Tibial nerve (tissue), 4 donors: ENCODE data around the gene PPP2R1B. TPM values are rescaled to one million over a fixed set of nuclear protein-coding genes. Genes with fewer than 3 reads are reported as not detected.

Experiments used
- DNase-seq, 2 donors: peaks; one replicate each; pipeline ENCODE4 v3.0.0-alpha.2; 2019; ENCODE audit warnings: low spot score in 2 of 2
- H3K27ac ChIP-seq, 4 donors: fragments of 200-600 bp; sonication (generic) in 3 of 4; one replicate each; pipeline ENCODE4 v1.5.1; 2017 to 2019; ENCODE audit warnings: mild to moderate bottlenecking in 1 of 4
- H3K27me3 ChIP-seq, 2 donors: fragments of 200-600 bp; sonication (generic) in 1 of 2; one replicate each; pipeline versions ENCODE4 v1.5.1 to v1.6.0; 2017 to 2019
- H3K36me3 ChIP-seq, 3 donors: fragments of 200-600 bp; sonication (generic); one replicate each; pipeline ENCODE4 v1.5.1; 2018 to 2019
- H3K4me1 ChIP-seq, 4 donors: fragments of 200-600 bp; sonication (generic) in 3 of 4; one replicate each; pipeline ENCODE4 v1.5.1; 2017 to 2019
- H3K4me3 ChIP-seq, 4 donors: fragments of 200-600 bp; sonication (generic) in 3 of 4; one replicate each; pipeline ENCODE4 v1.5.1; 2017 to 2019; ENCODE audit warnings: mild to moderate bottlenecking in 1 of 4, moderate library complexity in 1 of 4
- H3K9me3 ChIP-seq, 4 donors: fragments of 200-600 bp; sonication (generic) in 3 of 4; one replicate each; pipeline ENCODE4 v1.5.1; 2017 to 2019
- EP300 ChIP-seq, 2 donors: sonication (generic); formaldehyde crosslinking; IDR thresholded peaks; one replicate each; pipeline ENCODE4 v1.6.1; 2017; ENCODE audit warnings: antibody characterized with exemption in 2 of 2, mild to moderate bottlenecking in 1 of 2
- POLR2A ChIP-seq, 2 donors: fragments of 450-650 bp; IDR thresholded peaks; one replicate each; pipeline ENCODE4 v1.6.1; 2017; ENCODE audit warnings: antibody characterized with exemption in 2 of 2, mild to moderate bottlenecking in 2 of 2, moderate library complexity in 2 of 2
- WGBS, 2 donors: methylation state at CpG; one replicate each; pipeline ENCODE4 v1.1.5; 2018; 5-methylcytosine and 5-hydroxymethylcytosine counted together
- total RNA-seq, 4 donors: library from RNA; depleted of rRNA; stranded (reverse); fragments of >200 nt; gene quantifications; one replicate each; pipeline ENCODE4 v1.1.0, GENCODE V29; 2016
- TF ChIP-seq, protein P1 (sequence below), 5 experiments: fragments of 200-600 bp in 3 of 5; fragments of 450-650 bp in 2 of 5; sonication (generic) in 3 of 5; IDR thresholded peaks; one replicate each; pipeline ENCODE4 v1.5.1; 2016 to 2019; ENCODE audit warnings: antibody characterized with exemption in 5 of 5, mild to moderate bottlenecking in 3 of 5, moderate library complexity in 2 of 5

Gene PPP2R1B
- total RNA-seq, 4 donors from 2014 or later, result 20.8 to 41.4 (median 25.1) TPM

- H3K27me3 ChIP-seq, result no peaks in the 10 kb centered on the region
- 13 to 20% methylated on average over 14 to 19 of the region's 19 CpGs for WGBS, 2 donors
- peaks cover 0 to 88% (median 66%) of the 10 kb centered on the region in 4 donors for H3K4me1 ChIP-seq
- peak overlapping the region; percentile 24 to 56 (median 37) for H3K4me3 ChIP-seq
- TF ChIP-seq EP300 (IDR thresholded peaks at IDR 0.05), result peak; percentile 72 to 95
- TF ChIP-seq, protein P1, sequence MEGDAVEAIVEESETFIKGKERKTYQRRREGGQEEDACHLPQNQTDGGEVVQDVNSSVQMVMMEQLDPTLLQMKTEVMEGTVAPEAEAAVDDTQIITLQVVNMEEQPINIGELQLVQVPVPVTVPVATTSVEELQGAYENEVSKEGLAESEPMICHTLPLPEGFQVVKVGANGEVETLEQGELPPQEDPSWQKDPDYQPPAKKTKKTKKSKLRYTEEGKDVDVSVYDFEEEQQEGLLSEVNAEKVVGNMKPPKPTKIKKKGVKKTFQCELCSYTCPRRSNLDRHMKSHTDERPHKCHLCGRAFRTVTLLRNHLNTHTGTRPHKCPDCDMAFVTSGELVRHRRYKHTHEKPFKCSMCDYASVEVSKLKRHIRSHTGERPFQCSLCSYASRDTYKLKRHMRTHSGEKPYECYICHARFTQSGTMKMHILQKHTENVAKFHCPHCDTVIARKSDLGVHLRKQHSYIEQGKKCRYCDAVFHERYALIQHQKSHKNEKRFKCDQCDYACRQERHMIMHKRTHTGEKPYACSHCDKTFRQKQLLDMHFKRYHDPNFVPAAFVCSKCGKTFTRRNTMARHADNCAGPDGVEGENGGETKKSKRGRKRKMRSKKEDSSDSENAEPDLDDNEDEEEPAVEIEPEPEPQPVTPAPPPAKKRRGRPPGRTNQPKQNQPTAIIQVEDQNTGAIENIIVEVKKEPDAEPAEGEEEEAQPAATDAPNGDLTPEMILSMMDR (IDR thresholded peaks at IDR 0.05), result peak in 1 of 5 experiments; percentile 38
- TF ChIP-seq POLR2A (IDR thresholded peaks at IDR 0.05), result peak; percentile 47 to 62
- H3K36me3 ChIP-seq, result peaks cover 0 to 4% (median 0%) of the 10 kb centered on the region in 3 donors
- H3K27ac ChIP-seq, result peak overlapping the region; percentile 90 to 99 (median 94)
- no peaks in the 10 kb centered on the region for H3K9me3 ChIP-seq
- DNase-seq, result peak; percentile 62 to 82
Observed at GRCh38 chr11:111735262-111736116, 30.7 kb downstream of the PPP2R1B start.

DNA sequence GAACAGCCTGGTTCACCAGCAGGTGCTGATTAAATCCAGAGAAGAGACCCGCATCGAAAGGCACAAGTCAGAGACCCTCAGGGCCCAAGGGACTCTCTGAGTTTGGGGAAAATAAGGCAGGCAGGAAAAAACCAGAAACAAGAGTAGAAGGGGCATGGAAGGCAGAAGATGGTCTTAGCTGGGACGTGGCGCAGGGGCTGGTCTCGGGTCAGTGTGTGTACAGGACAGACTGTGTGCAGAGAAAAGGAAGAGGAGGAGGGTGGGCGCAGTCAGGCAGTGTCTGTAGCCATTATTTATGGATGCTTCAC lies 31.3 kb downstream of the PPP2R1B start:
- H3K4me3 ChIP-seq, result peak overlapping the region in 3 of 4 donors; percentile 14 to 56 (median 37)
- no peaks in the 10 kb centered on the region for H3K36me3 ChIP-seq
- no peak for DNase-seq
- TF ChIP-seq EP300 (IDR thresholded peaks at IDR 0.05), result no peak
- TF ChIP-seq, protein P1 (IDR thresholded peaks at IDR 0.05), result no peak
- no peak for TF ChIP-seq POLR2A (IDR thresholded peaks at IDR 0.05)
- H3K27ac ChIP-seq, result peak overlapping the region; percentile 90 to 99 (median 94)
- no peaks in the 10 kb centered on the region for H3K27me3 ChIP-seq
- H3K9me3 ChIP-seq, result no peaks in the 10 kb centered on the region
- WGBS, 2 donors, result 19 to 26% methylated on average over 6 of the region's 6 CpGs
- peaks cover 0 to 94% (median 69%) of the 10 kb centered on the region in 4 donors for H3K4me1 ChIP-seq

- Histone ChIP-seq H3K4me3 (no peak overlapping the region), H3K27ac (peak overlapping the region; percentile 90 to 99 (median 94)), H3K36me3 (no peaks in the 10 kb centered on the region), H3K4me1 (peaks cover 0 to 98% (median 71%) of the 10 kb centered on the region in 4 donors), H3K27me3 (no peaks in the 10 kb centered on the region), H3K9me3 (no peaks in the 10 kb centered on the region)
- no peak for TF ChIP-seq POLR2A (IDR thresholded peaks at IDR 0.05)
- no peak for TF ChIP-seq EP300 (IDR thresholded peaks at IDR 0.05)
- TF ChIP-seq, protein P1 (IDR thresholded peaks at IDR 0.05), result no peak
- 51 to 58% methylated on average over 5 to 7 of the region's 8 CpGs for WGBS, 2 donors
- DNase-seq, result no peak
Observed at GRCh38 chr11:111734101-111734953, 31.9 kb downstream of the PPP2R1B start.

DNA sequence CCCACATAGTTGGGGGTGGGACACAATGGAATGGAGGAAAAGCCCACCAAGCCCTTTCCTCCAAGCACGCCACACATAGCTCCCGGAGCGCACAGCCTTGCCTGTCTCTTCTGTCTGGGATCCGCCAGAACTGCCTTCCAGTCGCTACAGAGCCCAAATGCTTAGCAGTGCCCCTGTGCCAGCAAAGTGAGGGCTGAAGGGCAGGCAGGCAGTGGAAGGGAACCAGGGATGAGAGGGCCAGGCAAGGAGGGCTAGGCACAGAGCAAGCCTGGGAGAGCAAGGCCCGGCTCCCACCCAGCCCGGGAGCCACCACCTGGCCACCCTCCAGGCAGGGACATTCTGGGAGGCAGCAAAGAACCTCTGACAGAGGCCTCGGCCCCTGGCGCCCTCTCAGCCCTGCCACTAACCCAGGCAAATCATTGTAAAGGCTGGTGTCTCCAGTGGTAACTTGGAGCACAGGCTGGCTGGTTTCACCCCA lies 32.5 kb downstream of the PPP2R1B start:
- H3K4me3 ChIP-seq, result no peak overlapping the region
- H3K36me3 ChIP-seq, result no peaks in the 10 kb centered on the region
- H3K27me3 ChIP-seq, result no peaks in the 10 kb centered on the region
- H3K9me3 ChIP-seq, result no peaks in the 10 kb centered on the region
- TF ChIP-seq POLR2A (IDR thresholded peaks at IDR 0.05) (no peak), EP300 (IDR thresholded peaks at IDR 0.05) (no peak)
- TF ChIP-seq, protein P1 (IDR thresholded peaks at IDR 0.05), result no peak
- peaks cover 0 to 97% (median 73%) of the 10 kb centered on the region in 4 donors for H3K4me1 ChIP-seq
- no peak for DNase-seq
- 48 to 54% methylated on average over 8 to 9 of the region's 9 CpGs for WGBS, 2 donors
- H3K27ac ChIP-seq, result peak overlapping the region; percentile 90 to 99 (median 94)
